ENCODE results near the gene CTSS. TPM values are rescaled to one million over a fixed set of nuclear protein-coding genes. Genes with fewer than 3 reads are reported as not detected.

Gene CTSS
- polyA plus RNA-seq, 1 donor from 2014 or later: 3.2 TPM

DNA sequence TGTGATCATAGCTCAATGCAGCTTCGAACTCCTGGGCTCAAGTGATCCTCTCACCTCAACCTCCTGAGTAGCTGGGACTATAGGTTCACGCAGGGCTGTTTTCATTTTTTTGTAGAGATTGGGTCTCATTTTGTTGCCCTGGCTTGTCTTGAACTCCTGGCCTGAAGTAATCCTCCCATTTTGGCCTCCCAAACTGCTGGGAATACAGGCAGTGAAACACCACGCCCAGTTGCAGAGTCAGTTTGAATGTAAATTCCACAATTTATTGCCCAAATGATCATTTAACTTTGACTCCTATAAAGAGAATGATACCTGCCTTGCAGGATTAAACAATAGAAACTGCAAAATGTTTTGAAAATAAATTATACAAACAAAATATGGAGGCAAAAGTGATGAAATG, 79.3 kb downstream of the CTSS start:
- H3F3A ChIP-seq (ENCODE audit: insufficient read depth, low read length, poor library complexity, severe bottlenecking): no peaks in the 10 kb centered on the region
- TF ChIP-seq RAD21 (conservative IDR thresholded peaks at IDR 0.05): no peak
- no peak for TF ChIP-seq MXI1 (conservative IDR thresholded peaks at IDR 0.05; ENCODE audit: poor library complexity, severe bottlenecking)
- TF ChIP-seq, protein P1, sequence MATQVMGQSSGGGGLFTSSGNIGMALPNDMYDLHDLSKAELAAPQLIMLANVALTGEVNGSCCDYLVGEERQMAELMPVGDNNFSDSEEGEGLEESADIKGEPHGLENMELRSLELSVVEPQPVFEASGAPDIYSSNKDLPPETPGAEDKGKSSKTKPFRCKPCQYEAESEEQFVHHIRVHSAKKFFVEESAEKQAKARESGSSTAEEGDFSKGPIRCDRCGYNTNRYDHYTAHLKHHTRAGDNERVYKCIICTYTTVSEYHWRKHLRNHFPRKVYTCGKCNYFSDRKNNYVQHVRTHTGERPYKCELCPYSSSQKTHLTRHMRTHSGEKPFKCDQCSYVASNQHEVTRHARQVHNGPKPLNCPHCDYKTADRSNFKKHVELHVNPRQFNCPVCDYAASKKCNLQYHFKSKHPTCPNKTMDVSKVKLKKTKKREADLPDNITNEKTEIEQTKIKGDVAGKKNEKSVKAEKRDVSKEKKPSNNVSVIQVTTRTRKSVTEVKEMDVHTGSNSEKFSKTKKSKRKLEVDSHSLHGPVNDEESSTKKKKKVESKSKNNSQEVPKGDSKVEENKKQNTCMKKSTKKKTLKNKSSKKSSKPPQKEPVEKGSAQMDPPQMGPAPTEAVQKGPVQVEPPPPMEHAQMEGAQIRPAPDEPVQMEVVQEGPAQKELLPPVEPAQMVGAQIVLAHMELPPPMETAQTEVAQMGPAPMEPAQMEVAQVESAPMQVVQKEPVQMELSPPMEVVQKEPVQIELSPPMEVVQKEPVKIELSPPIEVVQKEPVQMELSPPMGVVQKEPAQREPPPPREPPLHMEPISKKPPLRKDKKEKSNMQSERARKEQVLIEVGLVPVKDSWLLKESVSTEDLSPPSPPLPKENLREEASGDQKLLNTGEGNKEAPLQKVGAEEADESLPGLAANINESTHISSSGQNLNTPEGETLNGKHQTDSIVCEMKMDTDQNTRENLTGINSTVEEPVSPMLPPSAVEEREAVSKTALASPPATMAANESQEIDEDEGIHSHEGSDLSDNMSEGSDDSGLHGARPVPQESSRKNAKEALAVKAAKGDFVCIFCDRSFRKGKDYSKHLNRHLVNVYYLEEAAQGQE (IDR thresholded peaks at IDR 0.05; ENCODE audit: borderline replicate concordance): no peak
- TF ChIP-seq, protein P2, sequence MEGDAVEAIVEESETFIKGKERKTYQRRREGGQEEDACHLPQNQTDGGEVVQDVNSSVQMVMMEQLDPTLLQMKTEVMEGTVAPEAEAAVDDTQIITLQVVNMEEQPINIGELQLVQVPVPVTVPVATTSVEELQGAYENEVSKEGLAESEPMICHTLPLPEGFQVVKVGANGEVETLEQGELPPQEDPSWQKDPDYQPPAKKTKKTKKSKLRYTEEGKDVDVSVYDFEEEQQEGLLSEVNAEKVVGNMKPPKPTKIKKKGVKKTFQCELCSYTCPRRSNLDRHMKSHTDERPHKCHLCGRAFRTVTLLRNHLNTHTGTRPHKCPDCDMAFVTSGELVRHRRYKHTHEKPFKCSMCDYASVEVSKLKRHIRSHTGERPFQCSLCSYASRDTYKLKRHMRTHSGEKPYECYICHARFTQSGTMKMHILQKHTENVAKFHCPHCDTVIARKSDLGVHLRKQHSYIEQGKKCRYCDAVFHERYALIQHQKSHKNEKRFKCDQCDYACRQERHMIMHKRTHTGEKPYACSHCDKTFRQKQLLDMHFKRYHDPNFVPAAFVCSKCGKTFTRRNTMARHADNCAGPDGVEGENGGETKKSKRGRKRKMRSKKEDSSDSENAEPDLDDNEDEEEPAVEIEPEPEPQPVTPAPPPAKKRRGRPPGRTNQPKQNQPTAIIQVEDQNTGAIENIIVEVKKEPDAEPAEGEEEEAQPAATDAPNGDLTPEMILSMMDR (IDR thresholded peaks at IDR 0.05; ENCODE audit: poor library complexity, severe bottlenecking): no peak
- no peak for TF ChIP-seq TAF1 (IDR thresholded peaks at IDR 0.05; ENCODE audit: low read depth)
- TF ChIP-seq EZH2 (IDR thresholded peaks at IDR 0.05; ENCODE audit: borderline replicate concordance, insufficient read depth, low read length, poor library complexity, severe bottlenecking): no peak
- no peak for TF ChIP-seq EP300 (conservative IDR thresholded peaks at IDR 0.05; ENCODE audit: poor library complexity, severe bottlenecking)
- TF ChIP-seq POLR2AphosphoS5 (IDR thresholded peaks at IDR 0.05): no peak
- TF ChIP-seq SMC3 (conservative IDR thresholded peaks at IDR 0.05; ENCODE audit: poor library complexity): no peak
- no peaks in the 10 kb centered on the region for H3K36me3 ChIP-seq (ENCODE audit: insufficient read depth, low read length)
- H3K27me3 ChIP-seq (ENCODE audit: insufficient read depth, low read depth, low read length): no peaks in the 10 kb centered on the region
- no peak overlapping the region for H3K4me3 ChIP-seq (ENCODE audit: low read length)
- H3K79me2 ChIP-seq (replicated peaks; ENCODE audit: insufficient read depth, low read length): no peaks in the 10 kb centered on the region
- H3K9ac ChIP-seq (ENCODE audit: low read length): no peak overlapping the region
- H3K27ac ChIP-seq (ENCODE audit: low read length): no peak overlapping the region
- no peak overlapping the region for H3K4me2 ChIP-seq (ENCODE audit: low read length)
- H3K9me2 ChIP-seq (ENCODE audit: insufficient read depth, low read length): no peaks in the 10 kb centered on the region
- H3K9me3 ChIP-seq (ENCODE audit: low read length): no peaks in the 10 kb centered on the region
- no peaks in the 10 kb centered on the region for H4K20me1 ChIP-seq (ENCODE audit: insufficient read depth)
- H2AFZ ChIP-seq (ENCODE audit: low read depth, low read length): no peak overlapping the region

DNA sequence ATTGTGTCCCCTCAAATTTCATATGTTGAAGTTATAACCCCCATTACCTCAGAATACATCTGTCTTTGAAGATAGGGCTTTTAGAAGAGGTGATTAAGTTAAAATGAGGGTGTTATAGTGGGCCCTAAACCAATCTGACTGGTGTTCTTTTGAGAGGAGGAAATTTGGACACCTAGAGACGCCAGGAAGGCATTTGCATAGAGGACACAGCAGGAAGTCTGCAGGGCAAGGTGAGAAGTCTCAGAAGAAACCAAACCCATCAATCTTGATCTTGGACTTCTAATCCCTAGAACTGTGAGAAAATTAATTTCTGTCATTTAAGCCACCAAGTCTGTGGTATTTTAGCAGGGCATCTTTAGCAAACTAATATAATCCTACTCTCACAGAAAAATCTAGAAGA, 81.7 kb downstream of the CTSS start:
- H3K9ac ChIP-seq (ENCODE audit: low read length): no peak overlapping the region
- TF ChIP-seq, protein P2 (IDR thresholded peaks at IDR 0.05; ENCODE audit: poor library complexity, severe bottlenecking): no peak
- TF ChIP-seq RAD21 (conservative IDR thresholded peaks at IDR 0.05): no peak
- TF ChIP-seq, protein P1 (IDR thresholded peaks at IDR 0.05; ENCODE audit: borderline replicate concordance): no peak
- TF ChIP-seq TAF1 (IDR thresholded peaks at IDR 0.05; ENCODE audit: low read depth): no peak
- no peak for TF ChIP-seq EZH2 (IDR thresholded peaks at IDR 0.05; ENCODE audit: borderline replicate concordance, insufficient read depth, low read length, poor library complexity, severe bottlenecking)
- no peak for TF ChIP-seq SMC3 (conservative IDR thresholded peaks at IDR 0.05; ENCODE audit: poor library complexity)
- TF ChIP-seq EP300 (conservative IDR thresholded peaks at IDR 0.05; ENCODE audit: poor library complexity, severe bottlenecking): no peak
- TF ChIP-seq MXI1 (conservative IDR thresholded peaks at IDR 0.05; ENCODE audit: poor library complexity, severe bottlenecking): no peak
- TF ChIP-seq POLR2AphosphoS5 (IDR thresholded peaks at IDR 0.05): no peak
- no peaks in the 10 kb centered on the region for H3K9me2 ChIP-seq (ENCODE audit: insufficient read depth, low read length)
- no peaks in the 10 kb centered on the region for H3K9me3 ChIP-seq (ENCODE audit: low read length)
- no peak overlapping the region for H3K27ac ChIP-seq (ENCODE audit: low read length)
- H2AFZ ChIP-seq (ENCODE audit: low read depth, low read length): no peak overlapping the region
- H3K4me2 ChIP-seq (ENCODE audit: low read length): no peak overlapping the region
- H3K36me3 ChIP-seq (ENCODE audit: insufficient read depth, low read length): no peaks in the 10 kb centered on the region
- no peak overlapping the region for H3K4me3 ChIP-seq (ENCODE audit: low read length)
- H3K27me3 ChIP-seq (ENCODE audit: insufficient read depth, low read depth, low read length): no peaks in the 10 kb centered on the region
- H4K20me1 ChIP-seq (ENCODE audit: insufficient read depth): no peaks in the 10 kb centered on the region
- no peaks in the 10 kb centered on the region for H3F3A ChIP-seq (ENCODE audit: insufficient read depth, low read length, poor library complexity, severe bottlenecking)
- H3K79me2 ChIP-seq (replicated peaks; ENCODE audit: insufficient read depth, low read length): no peaks in the 10 kb centered on the region

Measured in neural cell (in vitro differentiated cells).